NCI-H524 (cell line): ENCODE results near the gene ELMO1.
"Not testable (repeated sequence)": the region's sequence is repeated elsewhere in the genome, so short reads cannot be mapped to it uniquely, and the experiment has no call there.

Source experiments
- DNase-seq, 2 experiments: peaks; one replicate each; lab custom pipeline; 2025; lab: John Stamatoyannopoulos, UW

The ELMO1 gene

GRCh38 chr7:36977878-36978277 is 470.8 kb downstream of the ELMO1 start:
- DNase-seq = no peak

- DNase-seq = not testable (repeated sequence)
These were observed 475.1 kb downstream of the ELMO1 start for GRCh38 chr7:36973534-36973933.

GRCh38 chr7:36972140-36972518 is 476.5 kb downstream of the ELMO1 start:
- DNase-seq = no peak

- DNase-seq = peak in 1 of 2 experiments; percentile 14
These were observed 477.0 kb downstream of the ELMO1 start for GRCh38 chr7:36971515-36972139.

- DNase-seq = no peak
These were observed 477.8 kb downstream of the ELMO1 start for GRCh38 chr7:36970551-36971514.

GRCh38 chr7:36969376-36969775 is 479.3 kb downstream of the ELMO1 start:
- no peak for DNase-seq

- peak in 1 of 2 experiments; percentile 34 for DNase-seq
These were observed 481.3 kb downstream of the ELMO1 start for GRCh38 chr7:36967387-36967786.

- DNase-seq = no peak
These were observed 482.0 kb downstream of the ELMO1 start for GRCh38 chr7:36966636-36967035.

GRCh38 chr7:36966039-36966438 is 482.6 kb downstream of the ELMO1 start:
- DNase-seq = no peak

- DNase-seq = no peak
These were observed 483.0 kb downstream of the ELMO1 start for GRCh38 chr7:36965625-36966024.

GRCh38 chr7:36964297-36964696 is 484.4 kb downstream of the ELMO1 start:
- DNase-seq = no peak

- no peak for DNase-seq
These were observed 486.3 kb downstream of the ELMO1 start for GRCh38 chr7:36962367-36962766.

- no peak for DNase-seq
These were observed 487.0 kb downstream of the ELMO1 start for GRCh38 chr7:36961693-36962092.

GRCh38 chr7:36961097-36961496 is 487.6 kb downstream of the ELMO1 start:
- DNase-seq = no peak

- DNase-seq = no peak
These were observed 488.6 kb downstream of the ELMO1 start for GRCh38 chr7:36960105-36960504.

- no peak for DNase-seq
These were observed 490.4 kb downstream of the ELMO1 start for GRCh38 chr7:36958111-36958733.

- DNase-seq = no peak
These were observed 491.0 kb downstream of the ELMO1 start for GRCh38 chr7:36957620-36958019.

- DNase-seq = no peak
These were observed 491.9 kb downstream of the ELMO1 start for GRCh38 chr7:36956814-36957213.

- no peak for DNase-seq
These were observed 493.1 kb downstream of the ELMO1 start for GRCh38 chr7:36955456-36956129.

GRCh38 chr7:36951257-36951697 is 497.4 kb downstream of the ELMO1 start:
- DNase-seq = no peak

GRCh38 chr7:36949711-36950600 is 498.7 kb downstream of the ELMO1 start:
- no peak for DNase-seq
